GM18861 (cell line): ENCODE data around the gene ADCY3.
"Not testable (repeated sequence)": the region's sequence is repeated elsewhere in the genome, so short reads cannot be mapped to it uniquely, and the experiment has no call there.

ENCODE experiments used
- ATAC-seq: cut with Tn5 transposase; IDR thresholded peaks from one replicate; pipeline ENCODE4 v1.9.1; 2021; ENCODE audit not compliant: unreplicated experiment

The ADCY3 gene

GRCh38 chr2:24852431-24853020 lies 67.5 kb downstream of the ADCY3 start:
- no peak for ATAC-seq

DNA sequence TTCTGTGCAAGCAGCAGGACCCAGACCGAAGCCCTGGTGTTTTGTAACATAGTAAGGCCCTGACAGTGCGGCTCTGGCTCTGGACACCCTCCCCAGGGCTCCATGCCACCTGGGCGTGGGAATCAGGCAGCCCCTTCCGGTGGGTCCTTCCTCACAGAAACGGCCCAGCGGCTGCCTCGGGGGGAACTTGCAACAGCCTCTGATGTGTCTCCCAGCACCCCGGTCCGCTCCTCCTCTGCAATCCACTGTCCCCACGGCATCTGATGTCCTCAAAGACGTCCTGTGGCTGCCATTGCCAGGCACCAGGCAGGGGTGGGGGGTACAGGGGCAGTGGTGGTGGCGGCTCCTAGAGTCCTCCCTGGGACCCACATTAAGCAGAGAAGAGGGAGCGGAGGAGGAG lies 68.0 kb downstream of the ADCY3 start:
- ATAC-seq: no peak

DNA sequence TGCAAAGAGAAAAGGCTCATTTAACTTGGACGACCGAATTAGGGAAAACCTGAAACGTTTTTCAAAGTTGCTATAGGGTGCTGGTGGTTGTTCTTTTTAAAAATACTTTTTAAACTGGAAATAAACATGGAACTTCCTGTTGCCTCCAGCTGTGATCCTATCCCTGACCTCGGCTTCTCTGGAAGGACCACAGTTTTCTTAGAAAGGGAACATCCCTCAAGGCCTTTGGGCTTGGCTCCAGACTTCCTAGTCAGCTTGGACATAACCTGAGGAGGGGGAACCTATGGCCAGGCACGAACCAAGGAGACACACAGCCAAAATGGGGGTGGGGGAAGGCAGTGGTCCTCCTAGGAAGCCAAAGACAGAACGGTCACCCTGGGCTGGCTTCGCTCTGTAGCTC lies 69.1 kb downstream of the ADCY3 start:
- ATAC-seq: no peak

DNA sequence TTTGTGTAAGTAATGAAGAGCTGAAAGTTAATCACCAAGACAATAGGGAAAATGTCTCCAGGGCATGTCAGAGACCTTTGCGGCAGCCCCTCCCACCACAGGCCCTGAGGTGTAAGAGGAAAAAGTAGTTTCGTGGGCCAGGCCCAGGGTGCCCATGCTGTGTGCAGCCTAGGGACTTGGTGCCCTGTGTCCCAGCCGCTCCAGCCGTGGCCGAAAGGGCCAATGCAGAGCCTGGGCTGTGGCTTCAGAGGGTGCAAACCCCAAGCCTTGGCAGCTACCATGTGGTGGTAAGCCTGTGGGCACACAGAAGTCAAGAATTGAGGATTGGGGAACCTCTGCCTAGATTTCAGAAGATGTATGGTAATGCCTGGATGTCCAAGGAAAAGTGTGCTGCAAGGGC lies 74.3 kb downstream of the ADCY3 start:
- ATAC-seq: no peak

- no peak for ATAC-seq
Observed at GRCh38 chr2:24844023-24844685, 75.9 kb downstream of the ADCY3 start.

DNA sequence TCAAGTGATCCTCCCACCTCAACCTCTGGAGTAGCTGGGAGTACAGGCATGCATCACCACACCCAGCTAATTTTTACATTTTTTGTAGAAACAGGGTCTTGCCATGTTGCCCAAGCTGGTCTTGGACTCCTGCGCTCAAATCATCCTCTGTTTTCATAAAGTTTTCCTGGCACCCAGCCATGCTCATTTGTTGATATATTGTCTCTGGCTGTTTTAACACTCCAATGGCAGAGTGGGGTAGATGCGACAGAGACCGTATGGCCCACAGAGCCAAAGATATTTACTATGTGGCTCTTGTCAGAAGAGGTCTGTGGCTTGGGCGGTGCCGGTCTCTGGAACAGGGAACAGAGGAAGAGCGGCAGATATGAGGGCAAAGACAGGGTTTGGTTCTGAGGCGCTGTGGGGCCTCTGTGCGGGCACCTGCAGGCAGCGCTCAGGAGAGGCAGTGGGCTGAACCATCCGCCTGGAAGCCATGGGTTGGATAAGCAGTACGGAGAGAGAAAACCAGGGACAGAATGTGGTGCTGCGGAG lies 76.6 kb downstream of the ADCY3 start:
- no peak for ATAC-seq

DNA sequence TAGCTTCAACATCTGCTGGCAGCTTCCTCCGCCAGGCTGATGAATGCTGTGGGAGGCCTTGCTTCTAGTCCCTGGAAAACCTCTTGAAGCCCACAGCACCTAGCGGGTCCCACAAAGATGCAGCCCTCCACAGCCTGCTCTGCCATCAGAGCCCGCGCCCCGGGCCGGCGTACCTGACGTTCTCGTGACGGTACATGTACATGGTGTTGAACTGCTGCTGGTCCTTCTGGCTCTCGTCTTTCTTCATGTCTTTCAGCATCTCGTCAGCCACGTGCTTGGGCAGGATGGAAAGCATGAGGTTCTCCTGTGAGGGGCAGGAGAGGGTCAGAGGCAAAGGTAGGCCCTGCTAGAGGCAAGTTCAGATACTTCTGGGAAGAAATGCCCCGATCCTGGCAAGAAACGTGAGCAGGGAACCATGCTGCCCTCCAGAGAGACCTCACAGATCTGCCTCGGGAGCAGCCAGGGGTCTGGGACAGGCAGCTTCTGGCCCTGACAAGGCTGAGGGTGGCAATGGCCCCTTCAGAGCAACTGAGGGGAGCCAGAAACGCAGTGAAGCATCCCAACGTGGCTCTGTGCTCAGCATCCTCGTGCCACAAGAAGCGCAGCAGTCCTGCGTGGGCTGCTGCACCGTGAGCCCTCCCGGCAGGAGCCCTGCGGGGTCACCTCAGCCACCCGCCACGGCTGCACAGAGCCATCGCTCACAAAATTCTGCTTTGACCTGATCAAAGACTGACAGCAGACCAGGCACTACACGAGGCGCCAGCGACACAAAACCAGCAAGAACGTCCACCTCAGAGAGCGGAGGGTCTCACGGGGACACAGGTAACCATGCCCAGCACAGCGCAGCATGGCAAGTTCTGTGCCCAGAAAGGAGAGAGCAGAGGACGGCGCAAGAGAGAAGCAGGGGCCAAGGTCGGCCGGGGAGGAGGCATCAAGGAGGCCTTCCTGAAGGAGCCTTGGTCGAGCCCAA lies 77.7 kb downstream of the ADCY3 start:
- no peak for ATAC-seq

DNA sequence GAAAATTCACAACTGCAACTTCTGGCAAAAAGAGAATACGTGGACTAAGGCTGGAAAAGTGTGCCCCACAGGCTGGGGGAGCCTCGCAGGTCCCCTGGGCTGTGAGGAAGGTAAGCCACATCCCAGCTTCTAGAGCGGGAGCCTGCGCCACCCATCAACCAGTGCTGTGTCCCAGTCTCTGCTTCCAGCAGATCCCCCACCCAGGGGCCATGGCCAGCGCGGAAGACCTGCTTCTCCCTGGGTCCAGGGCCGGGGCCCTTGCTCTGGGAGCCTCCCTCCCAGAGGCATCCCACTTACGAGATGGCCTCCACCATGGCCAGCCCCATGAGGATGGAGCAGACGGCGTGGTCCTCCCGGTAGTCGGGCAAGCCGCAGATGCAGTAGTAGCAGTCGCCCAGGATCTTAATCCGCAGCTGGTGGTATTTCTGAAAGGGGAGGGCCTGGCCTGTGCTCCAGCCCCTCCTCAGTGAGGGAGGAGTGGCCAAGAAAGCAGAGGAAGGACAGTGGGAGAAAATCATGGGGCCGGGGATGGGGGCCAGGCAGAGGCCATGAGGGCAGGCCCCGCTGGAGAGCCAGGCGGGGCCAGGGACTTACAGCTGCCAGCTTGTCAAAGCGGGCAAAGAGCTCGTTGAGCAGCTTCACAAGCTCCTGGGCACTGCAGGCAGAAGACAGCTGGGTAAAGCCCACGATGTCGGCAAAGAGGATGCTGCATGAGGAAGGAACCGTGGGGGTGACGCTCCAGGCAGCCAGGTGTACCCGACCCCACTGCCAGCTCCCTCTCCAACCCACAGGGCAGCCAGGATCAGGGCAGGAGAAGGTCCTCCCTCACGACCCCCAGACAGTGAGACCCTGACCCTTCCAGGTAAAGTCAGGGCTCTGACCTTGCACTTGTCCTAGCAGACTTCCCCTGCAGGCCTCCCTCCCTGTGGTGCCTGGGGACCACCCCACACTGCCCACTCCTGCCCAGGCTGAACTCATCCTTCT lies 78.8 kb downstream of the ADCY3 start:
- ATAC-seq: no peak

GRCh38 chr2:24840164-24840869 lies 79.7 kb downstream of the ADCY3 start:
- ATAC-seq: no peak

DNA sequence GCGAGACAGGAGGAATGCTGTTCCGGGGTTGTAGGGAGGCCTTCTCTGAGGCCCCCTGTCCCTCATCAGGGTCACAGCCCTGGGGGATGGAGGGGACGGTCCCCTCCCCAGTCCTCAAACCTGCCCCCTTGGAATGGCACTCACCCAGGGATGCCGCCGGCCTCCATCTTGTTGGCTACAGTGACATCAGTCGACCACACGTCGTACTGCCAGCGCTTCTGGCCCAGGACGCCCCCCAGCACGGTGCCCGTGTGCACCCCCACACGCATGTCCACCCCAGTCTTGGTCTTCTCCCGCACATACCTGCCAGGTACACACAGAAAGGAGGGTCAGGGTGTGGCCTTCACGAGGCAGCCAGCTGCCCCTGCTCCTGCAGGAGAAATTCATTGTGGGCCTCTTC lies 80.3 kb downstream of the ADCY3 start:
- no peak for ATAC-seq

GRCh38 chr2:24838541-24838940 lies 81.5 kb downstream of the ADCY3 start:
- no peak for ATAC-seq

- no peak for ATAC-seq
Observed at GRCh38 chr2:24837996-24838513, 82.0 kb downstream of the ADCY3 start.

DNA sequence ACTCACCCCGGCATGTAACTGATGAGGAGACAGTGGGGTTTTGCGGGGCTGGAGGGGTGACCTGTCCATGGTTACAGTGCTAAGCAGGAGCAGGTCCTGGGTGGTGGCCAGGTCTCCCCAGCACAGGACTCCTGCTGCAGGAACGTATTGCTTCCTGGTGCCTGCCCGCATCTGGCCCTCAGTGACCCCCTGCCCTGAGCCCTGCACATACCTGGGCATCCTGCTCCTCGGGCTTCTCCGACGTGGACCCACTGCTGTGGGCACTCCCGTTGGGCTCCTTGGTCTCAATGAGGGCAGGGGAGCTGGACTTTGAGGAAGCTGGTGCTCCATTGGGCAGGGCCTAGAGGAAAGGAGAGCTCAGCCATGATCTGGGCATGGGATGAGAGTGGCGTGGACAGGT lies 83.3 kb downstream of the ADCY3 start:
- ATAC-seq: no peak

DNA sequence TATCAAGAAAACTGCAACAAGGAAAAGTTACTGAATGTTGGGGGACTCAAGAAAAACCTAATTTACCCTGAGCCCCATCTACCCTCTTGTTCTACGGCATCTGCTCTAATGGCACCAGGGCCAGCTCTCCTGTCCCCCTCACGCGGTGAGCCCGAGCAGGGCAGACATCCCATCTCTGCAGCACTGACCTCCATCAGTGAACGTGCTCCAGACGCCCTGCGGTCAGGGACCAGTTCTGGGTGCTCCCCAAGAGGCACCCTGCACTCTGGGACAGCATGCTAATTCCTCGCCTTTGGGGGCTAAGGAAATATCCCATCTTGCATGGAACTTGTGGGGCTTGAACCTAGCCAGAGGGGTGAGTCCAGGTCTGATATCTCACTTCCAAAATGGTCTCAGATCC lies 83.8 kb downstream of the ADCY3 start:
- ATAC-seq: no peak

DNA sequence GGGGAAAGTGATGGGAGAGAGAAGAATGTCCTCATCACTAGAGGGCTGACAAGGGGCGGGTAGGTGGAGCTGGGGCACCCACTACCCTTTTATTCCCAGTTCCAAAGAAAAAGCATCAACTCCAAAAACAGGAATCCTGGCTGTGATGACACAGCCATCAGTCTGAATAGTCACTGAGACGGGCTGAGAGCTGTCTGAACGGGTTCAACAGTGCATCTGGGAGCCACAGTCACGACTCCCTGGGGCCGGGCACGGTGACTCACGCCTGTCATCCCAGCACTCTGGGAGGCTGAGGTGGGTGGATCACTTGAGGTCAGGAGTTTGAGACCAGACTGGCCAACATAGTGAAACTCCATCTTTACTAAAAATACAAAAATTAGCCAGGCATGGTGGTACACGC lies 84.6 kb downstream of the ADCY3 start:
- not testable (repeated sequence) for ATAC-seq

GRCh38 chr2:24834733-24835395 lies 85.2 kb downstream of the ADCY3 start:
- ATAC-seq: no peak

GRCh38 chr2:24833821-24834732 lies 86.0 kb downstream of the ADCY3 start:
- no peak for ATAC-seq
